ENCODE data around the gene CD177. TPM values are rescaled to one million over a fixed set of nuclear protein-coding genes. Genes with fewer than 3 reads are reported as not detected.

The CD177 gene
- total and polyA plus RNA-seq, 9 of the 15 experiments (the other 6 are each of a cell fraction or from before 2014, with no cell fraction given): not detected

GRCh38 chr19:43311256-43311655 lies 42.2 kb upstream of the CD177 start:
- Histone ChIP-seq H3K27me3 (ENCODE audit: control insufficient read depth in 2 of 2, insufficient read depth in 2 of 2, low read length in 2 of 2) (peaks cover 0 to 2% of the 10 kb centered on the region in 2 experiments; a peak in 1 of 5 replicates), H3K9ac (ENCODE audit: insufficient read depth in 1 of 2, low read depth in 2 of 2, low read length in 2 of 2) (no peak overlapping the region), H4K20me1 (replicated peaks; ENCODE audit: control insufficient read depth, insufficient read depth, low read length) (no peaks in the 10 kb centered on the region), H3K4me1 (replicated peaks in 1 of 2; ENCODE audit: control insufficient read depth in 2 of 2, insufficient read depth in 2 of 2, low read length in 2 of 2) (no peaks in the 10 kb centered on the region), H3K36me3 (ENCODE audit: control insufficient read depth, insufficient read depth, low read length) (no peaks in the 10 kb centered on the region), H3K4me3 (no peak overlapping the region), H3K9me1 (ENCODE audit: control insufficient read depth, insufficient read depth, low read length) (no peaks in the 10 kb centered on the region), H3K9me3 (replicated peaks; ENCODE audit: control insufficient read depth, insufficient read depth, low read depth, low read length) (no peaks in the 10 kb centered on the region), H3K4me2 (ENCODE audit: insufficient read depth, low read length) (no peak overlapping the region), H2AFZ (ENCODE audit: low read depth, low read length) (no peak overlapping the region), H3K27ac (ENCODE audit: extremely low read depth, low read depth, low read length) (no peak overlapping the region), H3K79me2 (ENCODE audit: control insufficient read depth, insufficient read depth, low read length) (no peaks in the 10 kb centered on the region)
- no TSS peak for BruUV-seq (replicated peaks)
- DNase-seq (ENCODE audit: extremely low read depth in 1 of 4, low spot score in 3 of 4) (no peak), FAIRE-seq (no peak), ATAC-seq (no peak)
- POLR2A ChIA-PET: no interaction called here
- in situ Hi-C loops (cut with MboI): loop anchor here (10.0 kb wide), 1 partner anchor 126 kb away; the partner anchor contains the start of gene PSG5
- CTCF ChIA-PET (ENCODE audit: low intra/inter-chr PET ratio): interaction anchor here (0.7 kb wide), 1 partner anchor 210 kb away, joined by 7 read pairs; no protein-coding TSS in a partner anchor
- 3% methylated on average over 6 of the region's 6 CpGs for WGBS (ENCODE audit: insufficient coverage, low coverage, missing lambda C conversion rate)
- intact Hi-C loops (cut with micrococcal nuclease): loop anchor here (10.0 kb wide), 1 partner anchor 114 kb away; no protein-coding TSS in a partner anchor
- TF ChIP-seq ZNF609 (CRISPR knock-in tag; IDR thresholded peaks at IDR 0.05; ENCODE audit: borderline replicate concordance) (no peak), SMARCA5 (IDR thresholded peaks at IDR 0.05) (no peak), ILF3 (IDR thresholded peaks at IDR 0.05; ENCODE audit: borderline replicate concordance) (no peak), YY1 (IDR thresholded peaks at IDR 0.05; ENCODE audit: borderline replicate concordance in 1 of 3, control insufficient read depth in 1 of 3, extremely low read depth in 1 of 3, insufficient read depth in 3 of 3, insufficient read length in 1 of 3, insufficient replicate concordance in 2 of 3, low read depth in 1 of 3, low read length in 2 of 3) (no peak), ZNF24 (IDR thresholded peaks at IDR 0.05) (no peak), PATZ1 (CRISPR knock-in tag; IDR thresholded peaks at IDR 0.05; ENCODE audit: borderline replicate concordance) (no peak), NR4A1 (CRISPR knock-in tag; IDR thresholded peaks at IDR 0.05) (no peak), NR4A1 (tag; IDR thresholded peaks at IDR 0.05) (no peak), CUX1 (CRISPR knock-in tag; IDR thresholded peaks at IDR 0.05) (no peak)
